Ovary (tissue), 3 donors: ENCODE measurements around the gene LGALS7B.

Experiments used
- CTCF ChIP-seq, 3 donors: fragments of 450-650 bp in 2 of 3; fragments of 200-600 bp in 1 of 3; IDR thresholded peaks; one replicate each; pipeline versions ENCODE4 v1.5.1 to v1.8.0; 2016 to 2022; ENCODE audit warnings: antibody characterized with exemption in 3 of 3, mild to moderate bottlenecking in 1 of 3
- EP300 ChIP-seq: sonication (generic); formaldehyde crosslinking; IDR thresholded peaks from one replicate; pipeline ENCODE4 v1.6.1; 2017; ENCODE audit warnings: antibody characterized with exemption
- POLR2A ChIP-seq: fragments of 450-650 bp; IDR thresholded peaks from one replicate; pipeline ENCODE4 v1.6.1; 2017; ENCODE audit warnings: antibody characterized with exemption, mild to moderate bottlenecking, moderate library complexity
- donor health status: DM: no; HTN: no; CAD: no.

GRCh38 chr19:38830039-38830733, 41.2 kb downstream of the LGALS7B start:
- no peak for TF ChIP-seq CTCF (IDR thresholded peaks at IDR 0.05)
- no peak for TF ChIP-seq POLR2A
- no peak for TF ChIP-seq EP300
